Measurements from ENCODE around the gene RDH13.

DNA sequence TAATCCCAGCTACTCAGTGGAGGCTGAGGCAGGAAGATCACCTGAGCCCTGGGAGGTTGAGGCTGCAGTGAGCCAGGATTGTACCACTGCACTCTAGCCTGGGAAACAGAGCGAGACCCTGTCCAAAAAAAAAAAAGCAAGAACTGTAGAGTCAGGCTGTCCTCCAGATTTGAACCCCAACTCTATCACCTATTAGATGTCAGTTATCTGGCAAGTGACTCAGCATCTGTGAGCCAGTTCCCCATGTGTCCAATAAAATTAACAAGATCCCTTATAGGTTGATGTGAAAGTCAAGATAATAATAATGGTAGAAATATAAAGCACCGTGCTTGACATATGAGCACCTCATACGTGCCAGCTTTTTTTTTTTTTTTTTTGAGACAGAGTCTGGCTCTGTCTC, 46.9 kb downstream of the RDH13 start:
- no peak for TF ChIP-seq POLR2A (IDR thresholded peaks at IDR 0.05)
- TF ChIP-seq POLR2AphosphoS5 (IDR thresholded peaks at IDR 0.05): no peak
